ENCODE data around the gene TMCC1.
"Not testable (repeated sequence)": the region's sequence is repeated elsewhere in the genome, so short reads cannot be mapped to it uniquely, and the experiment has no call there.

TMCC1 gene

DNA sequence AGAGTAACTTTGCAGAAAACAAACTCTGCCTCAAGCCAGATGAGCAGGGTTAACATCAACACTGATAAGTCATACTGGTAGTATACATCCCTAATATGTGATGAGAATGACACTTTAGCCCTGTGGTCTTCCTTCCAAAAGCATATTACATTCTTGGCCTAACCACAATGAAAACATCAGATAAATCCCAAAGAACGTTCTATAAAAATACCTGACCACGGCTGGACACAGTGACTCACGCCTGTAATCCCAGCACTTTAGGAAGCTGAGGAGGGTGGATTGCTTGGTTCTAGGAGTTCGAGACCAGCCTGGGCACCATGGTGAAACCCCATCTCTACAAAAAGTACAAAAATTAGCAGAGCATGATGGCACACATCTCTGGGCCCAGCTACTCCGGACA lies 4.7 kb downstream of the TMCC1 start:
- TF ChIP-seq POLR2AphosphoS5 (IDR thresholded peaks at IDR 0.05; ENCODE audit: low read depth) (no peak), SPI1 (IDR thresholded peaks at IDR 0.05; ENCODE audit: borderline replicate concordance, low read depth) (no peak), GABPA (IDR thresholded peaks at IDR 0.05; ENCODE audit: low read depth) (no peak)
- TF ChIP-seq, protein P1, sequence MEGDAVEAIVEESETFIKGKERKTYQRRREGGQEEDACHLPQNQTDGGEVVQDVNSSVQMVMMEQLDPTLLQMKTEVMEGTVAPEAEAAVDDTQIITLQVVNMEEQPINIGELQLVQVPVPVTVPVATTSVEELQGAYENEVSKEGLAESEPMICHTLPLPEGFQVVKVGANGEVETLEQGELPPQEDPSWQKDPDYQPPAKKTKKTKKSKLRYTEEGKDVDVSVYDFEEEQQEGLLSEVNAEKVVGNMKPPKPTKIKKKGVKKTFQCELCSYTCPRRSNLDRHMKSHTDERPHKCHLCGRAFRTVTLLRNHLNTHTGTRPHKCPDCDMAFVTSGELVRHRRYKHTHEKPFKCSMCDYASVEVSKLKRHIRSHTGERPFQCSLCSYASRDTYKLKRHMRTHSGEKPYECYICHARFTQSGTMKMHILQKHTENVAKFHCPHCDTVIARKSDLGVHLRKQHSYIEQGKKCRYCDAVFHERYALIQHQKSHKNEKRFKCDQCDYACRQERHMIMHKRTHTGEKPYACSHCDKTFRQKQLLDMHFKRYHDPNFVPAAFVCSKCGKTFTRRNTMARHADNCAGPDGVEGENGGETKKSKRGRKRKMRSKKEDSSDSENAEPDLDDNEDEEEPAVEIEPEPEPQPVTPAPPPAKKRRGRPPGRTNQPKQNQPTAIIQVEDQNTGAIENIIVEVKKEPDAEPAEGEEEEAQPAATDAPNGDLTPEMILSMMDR (IDR thresholded peaks at IDR 0.05; ENCODE audit: insufficient read depth, low read length), result no peak
- TF ChIP-seq, protein P2, sequence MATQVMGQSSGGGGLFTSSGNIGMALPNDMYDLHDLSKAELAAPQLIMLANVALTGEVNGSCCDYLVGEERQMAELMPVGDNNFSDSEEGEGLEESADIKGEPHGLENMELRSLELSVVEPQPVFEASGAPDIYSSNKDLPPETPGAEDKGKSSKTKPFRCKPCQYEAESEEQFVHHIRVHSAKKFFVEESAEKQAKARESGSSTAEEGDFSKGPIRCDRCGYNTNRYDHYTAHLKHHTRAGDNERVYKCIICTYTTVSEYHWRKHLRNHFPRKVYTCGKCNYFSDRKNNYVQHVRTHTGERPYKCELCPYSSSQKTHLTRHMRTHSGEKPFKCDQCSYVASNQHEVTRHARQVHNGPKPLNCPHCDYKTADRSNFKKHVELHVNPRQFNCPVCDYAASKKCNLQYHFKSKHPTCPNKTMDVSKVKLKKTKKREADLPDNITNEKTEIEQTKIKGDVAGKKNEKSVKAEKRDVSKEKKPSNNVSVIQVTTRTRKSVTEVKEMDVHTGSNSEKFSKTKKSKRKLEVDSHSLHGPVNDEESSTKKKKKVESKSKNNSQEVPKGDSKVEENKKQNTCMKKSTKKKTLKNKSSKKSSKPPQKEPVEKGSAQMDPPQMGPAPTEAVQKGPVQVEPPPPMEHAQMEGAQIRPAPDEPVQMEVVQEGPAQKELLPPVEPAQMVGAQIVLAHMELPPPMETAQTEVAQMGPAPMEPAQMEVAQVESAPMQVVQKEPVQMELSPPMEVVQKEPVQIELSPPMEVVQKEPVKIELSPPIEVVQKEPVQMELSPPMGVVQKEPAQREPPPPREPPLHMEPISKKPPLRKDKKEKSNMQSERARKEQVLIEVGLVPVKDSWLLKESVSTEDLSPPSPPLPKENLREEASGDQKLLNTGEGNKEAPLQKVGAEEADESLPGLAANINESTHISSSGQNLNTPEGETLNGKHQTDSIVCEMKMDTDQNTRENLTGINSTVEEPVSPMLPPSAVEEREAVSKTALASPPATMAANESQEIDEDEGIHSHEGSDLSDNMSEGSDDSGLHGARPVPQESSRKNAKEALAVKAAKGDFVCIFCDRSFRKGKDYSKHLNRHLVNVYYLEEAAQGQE (IDR thresholded peaks at IDR 0.05; ENCODE audit: insufficient replicate concordance, low read depth), result no peak
- no peak for DNase-seq (ENCODE audit: low read depth in 1 of 2, low spot score in 1 of 2)
- Histone ChIP-seq H3K27ac (replicated peaks) (no peak overlapping the region), H3K4me3 (replicated peaks; ENCODE audit: insufficient read depth, low read length) (no peak overlapping the region), H3K27me3 (ENCODE audit: insufficient read depth, poor library complexity, severe bottlenecking) (no peaks in the 10 kb centered on the region)

GRCh38 chr3:129881261-129881660 lies 12.2 kb downstream of the TMCC1 start:
- Histone ChIP-seq H3K27ac (replicated peaks) (no peak overlapping the region), H3K27me3 (ENCODE audit: insufficient read depth, poor library complexity, severe bottlenecking) (no peaks in the 10 kb centered on the region), H3K4me3 (replicated peaks; ENCODE audit: insufficient read depth, low read length) (no peak overlapping the region)
- TF ChIP-seq SPI1 (IDR thresholded peaks at IDR 0.05; ENCODE audit: borderline replicate concordance, low read depth), result no peak
- TF ChIP-seq, protein P2 (IDR thresholded peaks at IDR 0.05; ENCODE audit: insufficient replicate concordance, low read depth), result no peak
- no peak for TF ChIP-seq GABPA (IDR thresholded peaks at IDR 0.05; ENCODE audit: low read depth)
- TF ChIP-seq POLR2AphosphoS5 (IDR thresholded peaks at IDR 0.05; ENCODE audit: low read depth), result no peak
- TF ChIP-seq, protein P1 (IDR thresholded peaks at IDR 0.05; ENCODE audit: insufficient read depth, low read length), result no peak
- no peak for DNase-seq (ENCODE audit: low read depth in 1 of 2, low spot score in 1 of 2)

- Histone ChIP-seq H3K27me3 (ENCODE audit: insufficient read depth, poor library complexity, severe bottlenecking) (no peaks in the 10 kb centered on the region), H3K27ac (replicated peaks) (no peak overlapping the region), H3K4me3 (replicated peaks; ENCODE audit: insufficient read depth, low read length) (no peak overlapping the region)
- DNase-seq (ENCODE audit: low read depth in 1 of 2, low spot score in 1 of 2), result no peak
- TF ChIP-seq SPI1 (IDR thresholded peaks at IDR 0.05; ENCODE audit: borderline replicate concordance, low read depth), result peak; percentile 27; the same call in 1 of the 2 replicates
- TF ChIP-seq, protein P1 (IDR thresholded peaks at IDR 0.05; ENCODE audit: insufficient read depth, low read length), result no peak
Measured at GRCh38 chr3:129878355-129878754, 15.2 kb downstream of the TMCC1 start.

GRCh38 chr3:129874479-129874878 lies 19.0 kb downstream of the TMCC1 start:
- DNase-seq (ENCODE audit: low read depth in 1 of 2, low spot score in 1 of 2); H3K27ac ChIP-seq (replicated peaks); H3K4me3 ChIP-seq (replicated peaks; ENCODE audit: insufficient read depth, low read length); H3K27me3 ChIP-seq (ENCODE audit: insufficient read depth, poor library complexity, severe bottlenecking): not testable (repeated sequence)
